Lower leg skin (tissue), 3 donors: ENCODE results near the gene DDX55.
"Not testable (repeated sequence)": the region's sequence is repeated elsewhere in the genome, so short reads cannot be mapped to it uniquely, and the experiment has no call there.

Source experiments
- CTCF ChIP-seq, 3 donors: fragments of 450-650 bp; IDR thresholded peaks; one replicate each; pipeline ENCODE4 v1.5.1; 2016; ENCODE audit warnings: antibody characterized with exemption in 3 of 3, mild to moderate bottlenecking in 3 of 3, moderate library complexity in 2 of 3
- POLR2A ChIP-seq, 2 donors: fragments of 450-650 bp; IDR thresholded peaks; one replicate each; pipeline ENCODE4 v1.6.1; 2016 to 2017; ENCODE audit warnings: antibody characterized with exemption in 2 of 2, mild to moderate bottlenecking in 1 of 2, moderate library complexity in 1 of 2

DNA sequence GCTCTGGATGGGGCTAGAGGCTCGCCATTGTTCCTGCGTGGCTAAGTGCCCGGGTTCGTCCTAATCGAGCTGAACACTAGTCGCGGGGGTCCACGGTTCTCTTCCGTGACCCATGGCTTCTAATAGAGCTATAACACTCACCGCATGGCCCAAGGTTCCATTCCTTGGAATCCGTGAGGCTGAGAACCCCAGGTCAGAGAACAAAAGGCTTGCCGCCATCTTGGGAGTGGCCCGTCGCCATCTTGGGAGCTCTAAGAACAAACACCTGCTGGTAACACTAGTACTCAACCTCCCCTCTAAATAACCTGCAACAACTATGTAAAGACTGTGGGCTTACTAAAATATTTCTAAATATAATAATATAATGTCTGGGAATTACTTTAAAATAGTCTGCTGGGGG is 43.4 kb upstream of the DDX55 start:
- not testable (repeated sequence) for TF ChIP-seq CTCF, POLR2A (IDR thresholded peaks at IDR 0.05)
